Activated T-helper 1 cell treated with anti-CD3 and anti-CD28 coated beads, Interleukin-2, amount 50 U/mL, for 16 hours (primary cell): ENCODE results near the gene CTU1.

Source experiments
- DNase-seq, 2 donors: peaks; one replicate each; pipeline ENCODE4 v3.0.0-alpha.2; 2020; ENCODE audit warnings: low read depth in 1 of 2, low spot score in 1 of 2

The CTU1 gene

DNA sequence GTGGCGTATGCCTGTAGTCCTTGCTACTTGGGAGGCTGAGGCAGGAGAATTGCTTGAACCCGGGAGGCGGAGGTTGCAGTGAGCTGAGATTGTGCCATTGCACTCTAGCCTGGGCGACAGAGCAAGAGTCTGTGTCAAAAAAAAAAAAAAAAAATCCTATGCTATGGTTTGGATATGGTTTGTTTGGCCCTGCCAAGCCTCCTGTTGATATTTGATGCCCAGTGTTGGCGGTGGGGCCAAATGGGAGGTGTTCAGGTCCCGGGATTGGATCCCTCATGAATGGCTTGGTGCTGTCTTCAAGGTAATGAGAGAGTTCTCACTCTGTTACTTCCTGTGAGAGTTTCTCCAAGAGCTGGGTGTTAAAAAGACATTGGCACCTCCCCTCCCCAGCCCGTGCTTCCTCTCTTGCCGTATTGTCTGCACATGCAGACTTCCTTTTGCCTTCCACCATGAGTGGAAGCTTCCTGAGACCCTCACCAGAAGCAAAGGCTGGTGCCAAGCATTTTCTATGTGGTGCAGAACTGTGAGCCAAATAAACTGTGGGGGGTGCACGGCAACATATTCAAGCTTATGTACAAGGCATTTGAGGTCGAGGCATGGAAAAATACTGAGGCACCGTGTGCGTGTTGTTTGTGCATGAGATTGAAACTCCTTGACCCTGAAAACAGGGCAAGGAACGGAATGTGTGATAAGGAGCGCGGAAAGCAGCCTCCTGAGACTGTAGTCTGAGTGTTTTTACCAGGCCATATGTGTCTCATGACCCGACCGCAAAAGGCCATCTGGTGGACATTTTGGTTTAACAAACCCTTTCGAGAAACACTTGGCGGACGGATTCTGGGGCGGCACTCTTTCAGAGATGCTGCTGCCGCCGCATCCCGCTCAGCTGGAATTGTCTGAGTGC is 23.8 kb upstream of the CTU1 start:
- no peak for DNase-seq

DNA sequence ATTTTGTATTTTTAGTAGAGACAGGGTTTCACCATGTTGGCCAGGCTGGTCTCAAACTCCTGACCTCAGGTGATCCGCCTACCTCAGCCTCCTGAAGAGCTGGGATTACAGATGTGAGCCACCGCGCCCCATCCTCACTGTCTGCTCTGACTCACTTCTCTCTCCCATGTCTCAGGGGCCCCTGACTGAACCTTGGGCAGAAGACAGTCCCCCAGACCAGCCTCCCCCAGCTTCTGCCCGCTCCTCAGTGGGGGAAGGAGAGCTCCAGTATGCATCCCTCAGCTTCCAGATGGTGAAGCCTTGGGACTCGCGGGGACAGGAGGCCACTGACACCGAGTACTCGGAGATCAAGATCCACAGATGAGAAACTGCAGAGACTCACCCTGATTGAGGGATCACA is 21.5 kb upstream of the CTU1 start:
- no peak for DNase-seq

- no peak for DNase-seq
Observed at GRCh38 chr19:51128227-51128626, 20.0 kb upstream of the CTU1 start.

GRCh38 chr19:51127755-51128154 is 19.5 kb upstream of the CTU1 start:
- DNase-seq = no peak

DNA sequence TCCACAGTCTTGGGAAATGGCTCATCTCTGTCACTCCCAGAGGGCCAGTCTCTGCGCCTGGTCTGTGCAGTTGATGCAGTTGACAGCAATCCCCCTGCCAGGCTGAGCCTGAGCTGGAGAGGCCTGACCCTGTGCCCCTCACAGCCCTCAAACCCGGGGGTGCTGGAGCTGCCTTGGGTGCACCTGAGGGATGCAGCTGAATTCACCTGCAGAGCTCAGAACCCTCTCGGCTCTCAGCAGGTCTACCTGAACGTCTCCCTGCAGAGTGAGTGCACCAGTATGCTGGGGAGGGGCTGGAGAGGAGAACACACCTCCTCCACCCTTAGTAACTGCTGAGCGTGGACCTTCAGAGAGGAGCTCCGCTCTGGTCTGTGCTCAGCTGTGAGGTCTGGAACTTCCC is 18.8 kb upstream of the CTU1 start:
- no peak for DNase-seq

GRCh38 chr19:51125421-51126075 is 17.3 kb upstream of the CTU1 start:
- no peak for DNase-seq

DNA sequence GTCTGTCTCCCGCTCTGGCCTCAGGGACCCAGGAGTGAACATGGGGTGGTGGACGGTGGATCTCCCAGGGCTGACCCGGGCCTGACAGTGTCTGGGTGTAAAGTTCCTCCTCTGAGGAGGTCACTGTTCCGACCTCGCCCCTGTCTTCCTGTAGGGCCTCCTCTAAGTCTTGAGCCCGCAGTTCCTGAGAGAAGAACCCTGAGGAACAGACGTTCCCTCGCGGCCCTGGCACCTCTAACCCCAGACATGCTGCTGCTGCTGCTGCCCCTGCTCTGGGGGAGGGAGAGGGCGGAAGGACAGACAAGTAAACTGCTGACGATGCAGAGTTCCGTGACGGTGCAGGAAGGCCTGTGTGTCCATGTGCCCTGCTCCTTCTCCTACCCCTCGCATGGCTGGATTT is 16.5 kb upstream of the CTU1 start, which contains the start of gene SIGLEC9:
TSS of gene SIGLEC9 (plus strand) at position 178 of the 400 bp plus-strand sequence. CDS start at position 247, 69 bp downstream.
- DNase-seq = no peak

DNA sequence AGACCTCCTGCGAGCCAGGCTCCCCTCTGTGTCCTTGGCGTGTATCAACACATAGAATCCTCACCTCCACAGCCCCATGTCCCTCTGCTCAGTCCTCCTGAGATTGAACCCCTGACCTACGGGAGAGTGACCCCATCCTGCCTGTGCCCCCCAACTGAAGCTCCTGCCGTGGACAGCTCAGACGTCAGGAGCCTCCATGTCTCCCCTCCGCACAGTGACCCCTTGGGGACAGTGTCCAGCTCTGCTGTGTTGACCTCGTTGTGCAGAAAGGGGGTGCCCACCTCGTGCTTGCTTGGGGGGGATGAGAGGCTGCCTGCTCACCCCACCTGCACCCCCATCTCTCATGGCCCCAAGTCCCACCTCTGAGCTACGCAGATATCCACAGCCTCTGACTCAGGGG is 16.0 kb upstream of the CTU1 start:
- no peak for DNase-seq

- no peak for DNase-seq
Observed at GRCh38 chr19:51123802-51124201, 15.6 kb upstream of the CTU1 start.

DNA sequence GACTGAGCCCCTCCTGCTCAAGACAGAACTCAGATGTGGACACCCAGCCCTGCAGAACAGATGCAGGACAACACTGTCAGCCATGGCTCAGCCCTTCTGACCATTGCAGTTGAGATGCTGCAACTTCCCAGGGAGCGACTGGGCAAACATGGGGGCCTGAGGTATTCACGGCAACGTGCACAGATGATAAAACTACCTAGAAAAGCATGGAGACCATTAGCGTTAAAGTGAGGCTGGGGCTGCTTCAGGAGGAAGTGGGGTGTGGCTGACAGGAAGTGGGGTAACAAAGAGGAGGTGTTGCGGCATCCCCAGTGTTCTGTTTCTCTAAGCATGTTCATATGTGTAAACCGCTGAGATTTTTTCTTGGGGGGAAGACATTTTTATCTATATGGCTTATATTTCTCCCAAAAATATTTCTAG is 15.2 kb upstream of the CTU1 start:
- DNase-seq = no peak

GRCh38 chr19:51122112-51122981 is 14.1 kb upstream of the CTU1 start:
- no peak for DNase-seq

DNA sequence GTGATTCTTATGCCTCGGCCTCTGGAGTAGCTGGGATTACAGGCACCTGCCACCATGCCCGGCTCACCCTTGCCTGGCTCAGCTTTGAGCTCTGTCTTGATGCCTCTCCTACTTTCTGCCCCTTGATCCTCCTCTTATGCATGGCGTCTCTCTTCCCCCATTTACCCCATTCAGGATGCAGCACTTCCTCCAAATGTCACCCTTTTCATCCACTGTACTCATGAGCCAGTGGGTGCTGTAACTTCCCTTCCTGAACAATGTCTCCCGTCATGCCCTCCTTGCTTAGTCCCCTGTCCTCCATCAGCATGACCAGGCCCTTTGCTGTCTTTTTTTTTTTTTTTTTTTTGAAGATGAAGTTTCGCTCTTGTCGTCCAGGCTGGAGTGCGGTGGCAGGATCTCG is 13.0 kb upstream of the CTU1 start:
- DNase-seq = no peak

- DNase-seq = no peak
Observed at GRCh38 chr19:51120160-51120559, 12.0 kb upstream of the CTU1 start.

DNA sequence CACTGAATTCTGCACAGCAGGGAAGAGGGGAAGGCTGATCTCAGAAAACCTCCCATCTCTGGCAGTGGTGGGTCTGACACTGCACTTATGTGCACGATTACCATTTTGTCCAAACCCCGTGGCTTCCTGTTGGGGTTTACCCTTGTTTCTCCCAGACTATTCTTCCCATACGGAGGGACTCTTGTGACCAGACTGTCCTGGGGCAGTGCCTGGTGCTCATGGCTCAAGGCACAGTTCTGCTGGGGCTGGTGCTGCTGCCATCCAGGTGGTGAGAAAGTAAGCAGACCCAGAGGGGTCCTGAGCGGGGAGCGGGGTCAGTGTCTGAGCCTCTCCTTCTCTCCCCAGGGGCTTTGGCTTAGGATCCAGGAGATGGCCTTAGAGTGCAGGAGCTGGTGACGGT is 11.4 kb upstream of the CTU1 start:
- no peak for DNase-seq

- DNase-seq = no peak
Observed at GRCh38 chr19:51119101-51119500, 10.9 kb upstream of the CTU1 start.

DNA sequence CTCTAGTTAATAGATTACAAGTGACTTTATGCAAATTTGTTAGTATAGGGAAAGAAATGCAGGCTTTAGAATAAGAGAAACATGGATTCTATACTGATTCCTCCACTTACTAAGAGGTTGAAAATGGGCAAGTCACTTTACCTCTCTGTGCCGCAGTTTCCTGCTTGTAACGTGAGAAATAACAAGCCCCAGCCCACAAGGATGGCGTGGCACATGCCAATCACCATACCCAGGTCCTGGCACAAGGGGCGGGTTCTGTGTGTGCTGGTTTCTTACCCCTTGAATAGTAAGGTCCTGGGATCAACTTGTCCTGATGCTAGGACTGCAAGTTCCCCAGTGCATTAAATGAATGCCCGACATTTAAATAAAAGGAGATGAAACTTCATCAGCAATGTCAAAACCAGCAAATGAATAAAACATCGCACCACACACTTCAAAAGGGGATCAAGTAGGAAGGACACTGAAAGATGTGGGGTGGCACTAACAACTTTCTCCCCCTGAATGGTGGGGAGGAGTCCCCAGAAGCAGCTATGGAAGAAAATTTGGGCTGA is 8.6 kb upstream of the CTU1 start:
- no peak for DNase-seq

GRCh38 chr19:51114087-51114729 is 6.0 kb upstream of the CTU1 start:
- no peak for DNase-seq

- no peak for DNase-seq
Observed at GRCh38 chr19:51111606-51112005, 3.4 kb upstream of the CTU1 start.

DNA sequence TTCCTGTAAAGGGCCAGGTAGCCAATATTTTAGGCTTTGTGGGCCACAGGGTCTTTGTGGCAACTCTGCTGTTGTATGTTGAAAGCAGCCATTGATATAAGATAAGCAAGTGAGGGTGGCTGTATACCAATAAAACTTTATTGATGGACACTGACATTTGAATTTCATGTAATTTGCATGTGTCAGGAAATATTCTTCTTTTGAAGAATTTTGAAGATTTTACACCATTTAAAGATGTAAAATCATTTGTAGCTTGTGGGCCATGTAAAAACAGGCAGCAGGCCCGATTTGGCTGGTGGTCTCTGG is 2.4 kb upstream of the CTU1 start:
- no peak for DNase-seq

- DNase-seq = no peak
Observed at GRCh38 chr19:51108805-51109146, 567 bp upstream of the CTU1 start.

- DNase-seq = no peak
Observed at GRCh38 chr19:51107406-51108065, 673 bp downstream of the CTU1 start.
